ENCODE data around the gene FHAD1. TPM values are rescaled to one million over a fixed set of nuclear protein-coding genes. Genes with fewer than 3 reads are reported as not detected.

Gene FHAD1
- polyA plus RNA-seq, 3 donors = 0.67 to 0.69 TPM; not detected in 1

DNA sequence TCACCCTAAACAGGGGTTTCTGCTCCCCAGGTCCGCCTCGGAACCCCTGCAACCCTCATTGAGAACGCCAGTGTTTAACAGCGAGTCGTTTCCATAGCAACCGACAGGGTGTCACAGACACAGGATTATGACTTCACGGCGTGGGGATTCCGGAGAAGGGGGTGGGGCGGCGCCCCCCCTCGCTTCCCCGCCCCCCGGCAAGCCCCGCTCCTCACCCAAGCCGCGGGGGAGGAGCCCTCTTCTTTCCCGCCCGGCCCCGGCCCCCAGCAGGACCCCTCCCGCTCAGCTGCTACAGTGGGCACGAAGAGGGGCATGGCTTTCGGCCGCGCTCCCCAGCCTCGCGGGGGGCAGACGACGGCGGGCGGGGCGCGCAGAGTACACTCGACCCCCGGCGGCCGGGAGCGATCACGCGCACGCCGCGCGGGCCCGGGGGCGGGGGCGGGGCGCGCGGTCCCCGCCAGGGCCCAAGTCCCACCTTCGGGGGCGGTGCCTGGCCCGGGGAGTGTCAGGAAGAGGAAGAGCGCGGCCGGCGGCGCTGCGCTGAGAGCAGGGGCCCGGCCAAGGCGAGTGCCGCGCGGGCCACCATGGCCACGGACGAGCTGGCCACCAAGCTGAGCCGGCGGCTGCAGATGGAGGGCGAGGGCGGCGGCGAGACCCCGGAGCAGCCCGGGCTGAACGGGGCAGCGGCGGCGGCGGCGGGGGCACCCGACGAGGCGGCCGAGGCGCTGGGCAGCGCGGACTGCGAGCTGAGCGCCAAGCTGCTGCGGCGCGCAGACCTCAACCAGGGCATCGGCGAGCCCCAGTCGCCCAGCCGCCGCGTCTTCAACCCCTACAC, 162.6 kb downstream of the FHAD1 start, which contains the start of gene EFHD2:
Gene EFHD2 (plus strand): TSS at position 501 of the 835 bp plus-strand sequence. CDS start 84 bp downstream, at position 585.
- peaks cover 33 to 39% of the 10 kb centered on the region in 2 donors for H3K36me3 Mint-ChIP-seq
- Histone ChIP-seq H3K9me3 (replicated peaks in 1 of 2; ENCODE audit: control insufficient read depth in 1 of 2, insufficient read depth in 1 of 2, low read length in 2 of 2) (no peaks in the 10 kb centered on the region), H3K4me1 (ENCODE audit: control insufficient read depth in 1 of 2, insufficient read depth in 2 of 2, low read length in 2 of 2) (peaks cover 31 to 33% of the 10 kb centered on the region in 2 donors), H3K27ac (ENCODE audit: low read depth in 1 of 2, low read length in 2 of 2) (peak within 1 kb of the TSS; percentile 95), H3K27me3 (ENCODE audit: control insufficient read depth in 2 of 2, insufficient read depth in 2 of 2, low read length in 2 of 2) (peaks cover 0 to 16% of the 10 kb centered on the region in 2 donors), H3K36me3 (replicated peaks in 1 of 2; ENCODE audit: control insufficient read depth in 1 of 2, insufficient read depth in 2 of 2, low read length in 2 of 2) (peaks cover 19 to 23% of the 10 kb centered on the region in 2 donors), H4K20me1 (ENCODE audit: insufficient read depth, low read length) (peaks cover 46% of the 10 kb centered on the region), H3K4me2 (replicated peaks; ENCODE audit: extremely low read depth, low read length, poor library complexity, severe bottlenecking) (peak within 1 kb of the TSS; percentile 84), H3K79me2 (ENCODE audit: insufficient read depth, low read length) (peaks cover 49% of the 10 kb centered on the region), H2AFZ (ENCODE audit: insufficient read depth, low read depth, low read length, poor library complexity, severe bottlenecking) (peak within 1 kb of the TSS; percentile 60), H3K4me3 (replicated peaks in 1 of 3; ENCODE audit: low read depth in 2 of 3, low read length in 3 of 3) (peak within 1 kb of the TSS; percentile 92 to 100 (median 98)), H3K9ac (ENCODE audit: insufficient read depth, low read length, poor library complexity, severe bottlenecking) (peak within 1 kb of the TSS; percentile 96)
- intact Hi-C loops (cut with micrococcal nuclease) = loop anchor here in 1 of 2 donors (5.0 kb wide), 2 partner anchors 62 to 113 kb away; partner anchors contain the start of gene CASP9
- peak within 1 kb of the TSS; percentile 97 to 99 (median 99) for H3K27ac Mint-ChIP-seq
- H3K27me3 Mint-ChIP-seq (ENCODE audit: low read depth in 3 of 3) = peaks cover 8 to 21% (median 18%) of the 10 kb centered on the region in 3 donors
- peaks cover 36% of the 10 kb centered on the region for H3K4me1 Mint-ChIP-seq
- peak; percentile 93 to 99 (median 97) for DNase-seq
- peak within 1 kb of the TSS; percentile 97 for H3K4me3 Mint-ChIP-seq
- peaks cover 0 to 5% (median 0%) of the 10 kb centered on the region in 7 donors for H3K9me3 Mint-ChIP-seq
- TF ChIP-seq, protein P1, sequence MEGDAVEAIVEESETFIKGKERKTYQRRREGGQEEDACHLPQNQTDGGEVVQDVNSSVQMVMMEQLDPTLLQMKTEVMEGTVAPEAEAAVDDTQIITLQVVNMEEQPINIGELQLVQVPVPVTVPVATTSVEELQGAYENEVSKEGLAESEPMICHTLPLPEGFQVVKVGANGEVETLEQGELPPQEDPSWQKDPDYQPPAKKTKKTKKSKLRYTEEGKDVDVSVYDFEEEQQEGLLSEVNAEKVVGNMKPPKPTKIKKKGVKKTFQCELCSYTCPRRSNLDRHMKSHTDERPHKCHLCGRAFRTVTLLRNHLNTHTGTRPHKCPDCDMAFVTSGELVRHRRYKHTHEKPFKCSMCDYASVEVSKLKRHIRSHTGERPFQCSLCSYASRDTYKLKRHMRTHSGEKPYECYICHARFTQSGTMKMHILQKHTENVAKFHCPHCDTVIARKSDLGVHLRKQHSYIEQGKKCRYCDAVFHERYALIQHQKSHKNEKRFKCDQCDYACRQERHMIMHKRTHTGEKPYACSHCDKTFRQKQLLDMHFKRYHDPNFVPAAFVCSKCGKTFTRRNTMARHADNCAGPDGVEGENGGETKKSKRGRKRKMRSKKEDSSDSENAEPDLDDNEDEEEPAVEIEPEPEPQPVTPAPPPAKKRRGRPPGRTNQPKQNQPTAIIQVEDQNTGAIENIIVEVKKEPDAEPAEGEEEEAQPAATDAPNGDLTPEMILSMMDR (IDR thresholded peaks at IDR 0.05) = no peak
- under 1% methylated on average over 88 of the region's 99 CpGs for WGBS (ENCODE audit: insufficient coverage)

DNA sequence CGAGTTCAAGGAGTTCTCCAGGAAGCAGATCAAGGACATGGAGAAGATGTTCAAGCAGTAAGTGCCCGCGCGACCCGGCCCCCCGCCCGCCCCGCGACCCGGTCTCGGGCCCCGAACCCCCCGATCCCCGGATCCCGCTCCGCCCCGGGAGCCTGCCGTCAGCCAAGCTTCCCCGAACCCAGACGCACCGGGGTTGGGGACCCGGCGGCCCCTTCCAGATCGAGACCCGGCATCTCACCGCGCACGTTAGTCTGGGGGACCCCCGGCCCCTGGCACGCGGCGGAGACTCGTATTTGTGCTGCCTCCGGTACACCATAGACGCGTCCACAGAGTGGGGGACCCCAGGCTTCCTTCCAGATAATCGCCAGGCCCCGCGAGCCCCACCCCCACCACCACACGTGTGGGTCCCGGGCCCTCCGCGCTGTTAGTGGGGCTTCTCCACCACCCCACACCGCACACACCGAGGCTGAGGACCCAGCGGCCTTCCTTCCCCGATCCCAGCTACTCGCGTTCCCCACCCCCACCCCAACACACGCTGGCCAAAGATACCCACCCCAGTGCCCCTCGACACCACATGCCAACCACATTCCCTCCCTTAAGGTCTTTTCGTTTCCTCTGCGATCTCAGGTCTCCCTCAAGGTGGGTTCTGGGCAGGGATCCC, 163.3 kb downstream of the FHAD1 start:
- TF ChIP-seq, protein P1 (IDR thresholded peaks at IDR 0.05) = no peak
- H3K27me3 ChIP-seq (ENCODE audit: control insufficient read depth in 2 of 2, insufficient read depth in 2 of 2, low read length in 2 of 2) = peaks cover 0 to 16% of the 10 kb centered on the region in 2 donors
- H3K27me3 Mint-ChIP-seq (ENCODE audit: low read depth in 3 of 3) = peaks cover 8 to 21% (median 16%) of the 10 kb centered on the region in 3 donors
- no peak overlapping the region for H2AFZ ChIP-seq (ENCODE audit: insufficient read depth, low read depth, low read length, poor library complexity, severe bottlenecking)
- H4K20me1 ChIP-seq (ENCODE audit: insufficient read depth, low read length) = peaks cover 53% of the 10 kb centered on the region
- peaks cover 26 to 30% of the 10 kb centered on the region in 2 donors for H3K36me3 ChIP-seq (replicated peaks in 1 of 2; ENCODE audit: control insufficient read depth in 1 of 2, insufficient read depth in 2 of 2, low read length in 2 of 2)
- H3K4me2 ChIP-seq (replicated peaks; ENCODE audit: extremely low read depth, low read length, poor library complexity, severe bottlenecking) = peak overlapping the region; percentile 84
- no peaks in the 10 kb centered on the region for H3K9me3 ChIP-seq (replicated peaks in 1 of 2; ENCODE audit: control insufficient read depth in 1 of 2, insufficient read depth in 1 of 2, low read length in 2 of 2)
- peak overlapping the region; percentile 97 for H3K4me3 Mint-ChIP-seq
- peak overlapping the region; percentile 96 for H3K9ac ChIP-seq (ENCODE audit: insufficient read depth, low read length, poor library complexity, severe bottlenecking)
- peaks cover 57% of the 10 kb centered on the region for H3K79me2 ChIP-seq (ENCODE audit: insufficient read depth, low read length)
- intact Hi-C loops (cut with micrococcal nuclease) = loop anchor here in 1 of 2 donors (5.0 kb wide), 2 partner anchors 63 to 112 kb away; partner anchors contain the start of gene CASP9
- DNase-seq = no peak
- H3K4me1 Mint-ChIP-seq = peaks cover 43% of the 10 kb centered on the region
- H3K27ac ChIP-seq (ENCODE audit: low read depth in 1 of 2, low read length in 2 of 2) = peak overlapping the region; percentile 95
- under 1% methylated on average over 51 of the region's 53 CpGs for WGBS (ENCODE audit: insufficient coverage)
- peak overlapping the region; percentile 92 to 100 (median 98) for H3K4me3 ChIP-seq (replicated peaks in 1 of 3; ENCODE audit: low read depth in 2 of 3, low read length in 3 of 3)
- peaks cover 0 to 5% (median 0%) of the 10 kb centered on the region in 7 donors for H3K9me3 Mint-ChIP-seq
- H3K27ac Mint-ChIP-seq = peak overlapping the region; percentile 97 to 99 (median 99)
- peaks cover 41 to 44% of the 10 kb centered on the region in 2 donors for H3K36me3 Mint-ChIP-seq
- H3K4me1 ChIP-seq (ENCODE audit: control insufficient read depth in 1 of 2, insufficient read depth in 2 of 2, low read length in 2 of 2) = peaks cover 39 to 40% of the 10 kb centered on the region in 2 donors
